ENCODE results near the gene RBPJL.

The RBPJL gene

GRCh38 chr20:45303586-45304463 lies 2.8 kb upstream of the RBPJL start:
- TF ChIP-seq POLR2A (IDR thresholded peaks at IDR 0.05; ENCODE audit: low read depth, low read length): no peak
- no peak for DNase-seq (ENCODE audit: insufficient read length, low spot score)
- no peak for FAIRE-seq

- no peak for FAIRE-seq
Measured at GRCh38 chr20:45304464-45304999, 2.1 kb upstream of the RBPJL start.

GRCh38 chr20:45305262-45305661 lies 1.4 kb upstream of the RBPJL start:
- TF ChIP-seq POLR2A (IDR thresholded peaks at IDR 0.05; ENCODE audit: low read depth, low read length): no peak
- no peak for FAIRE-seq

More at GRCh38 chr20:45304464-45304999, 2.1 kb upstream of the RBPJL start:
- TF ChIP-seq POLR2A (IDR thresholded peaks at IDR 0.05; ENCODE audit: low read depth, low read length): no peak
- DNase-seq (ENCODE audit: insufficient read length, low spot score): no peak

GRCh38 chr20:45307076-45307640 lies 518 bp downstream of the RBPJL start:
- TF ChIP-seq POLR2A (IDR thresholded peaks at IDR 0.05; ENCODE audit: low read depth, low read length): no peak
- DNase-seq (ENCODE audit: insufficient read length, low spot score): no peak
- no peak for FAIRE-seq

More at GRCh38 chr20:45305262-45305661, 1.4 kb upstream of the RBPJL start:
- no peak for DNase-seq (ENCODE audit: insufficient read length, low spot score)

GRCh38 chr20:45308117-45308778 lies 1.6 kb downstream of the RBPJL start, which contains the start of gene MATN4:
MATN4 (minus strand) TSS chr20:45308299; CDS start chr20:45305582, 2,717 bp downstream.
- FAIRE-seq: no peak
- DNase-seq (ENCODE audit: insufficient read length, low spot score): no peak
- TF ChIP-seq POLR2A (IDR thresholded peaks at IDR 0.05; ENCODE audit: low read depth, low read length): no peak

GRCh38 chr20:45309075-45309474 lies 2.4 kb downstream of the RBPJL start:
- DNase-seq (ENCODE audit: insufficient read length, low spot score) (no peak), FAIRE-seq (no peak)
- TF ChIP-seq POLR2A (IDR thresholded peaks at IDR 0.05; ENCODE audit: low read depth, low read length): no peak

- DNase-seq (ENCODE audit: insufficient read length, low spot score) (peak; percentile 51), FAIRE-seq (no peak)
- TF ChIP-seq POLR2A (IDR thresholded peaks at IDR 0.05; ENCODE audit: low read depth, low read length): no peak
Measured at GRCh38 chr20:45311589-45312211, 5.1 kb downstream of the RBPJL start.

- FAIRE-seq: no peak
- TF ChIP-seq POLR2A (IDR thresholded peaks at IDR 0.05; ENCODE audit: low read depth, low read length): no peak
- DNase-seq (ENCODE audit: insufficient read length, low spot score): no peak
Measured at GRCh38 chr20:45312241-45312640, 5.6 kb downstream of the RBPJL start.

- no peak for FAIRE-seq
- DNase-seq (ENCODE audit: insufficient read length, low spot score): no peak
- no peak for TF ChIP-seq POLR2A (IDR thresholded peaks at IDR 0.05; ENCODE audit: low read depth, low read length)
Measured at GRCh38 chr20:45313065-45313695, 6.5 kb downstream of the RBPJL start.

- no peak for FAIRE-seq
- no peak for TF ChIP-seq POLR2A (IDR thresholded peaks at IDR 0.05; ENCODE audit: low read depth, low read length)
- no peak for DNase-seq (ENCODE audit: insufficient read length, low spot score)
Measured at GRCh38 chr20:45313943-45314342, 7.3 kb downstream of the RBPJL start.

- TF ChIP-seq POLR2A (IDR thresholded peaks at IDR 0.05; ENCODE audit: low read depth, low read length): no peak
- FAIRE-seq: no peak
Measured at GRCh38 chr20:45315672-45316071, 9.0 kb downstream of the RBPJL start.

GRCh38 chr20:45316150-45317080 lies 9.8 kb downstream of the RBPJL start:
- no peak for TF ChIP-seq POLR2A (IDR thresholded peaks at IDR 0.05; ENCODE audit: low read depth, low read length)
- no peak for DNase-seq (ENCODE audit: insufficient read length, low spot score)
- no peak for FAIRE-seq

More at GRCh38 chr20:45315672-45316071, 9.0 kb downstream of the RBPJL start:
- no peak for DNase-seq (ENCODE audit: insufficient read length, low spot score)
